ENCODE measurements around the gene SEPHS1. TPM values are rescaled to one million over a fixed set of nuclear protein-coding genes. Genes with fewer than 3 reads are reported as not detected.
"Not testable (repeated sequence)": the region's sequence is repeated elsewhere in the genome, so short reads cannot be mapped to it uniquely, and the experiment has no call there.

The SEPHS1 gene, protein sequence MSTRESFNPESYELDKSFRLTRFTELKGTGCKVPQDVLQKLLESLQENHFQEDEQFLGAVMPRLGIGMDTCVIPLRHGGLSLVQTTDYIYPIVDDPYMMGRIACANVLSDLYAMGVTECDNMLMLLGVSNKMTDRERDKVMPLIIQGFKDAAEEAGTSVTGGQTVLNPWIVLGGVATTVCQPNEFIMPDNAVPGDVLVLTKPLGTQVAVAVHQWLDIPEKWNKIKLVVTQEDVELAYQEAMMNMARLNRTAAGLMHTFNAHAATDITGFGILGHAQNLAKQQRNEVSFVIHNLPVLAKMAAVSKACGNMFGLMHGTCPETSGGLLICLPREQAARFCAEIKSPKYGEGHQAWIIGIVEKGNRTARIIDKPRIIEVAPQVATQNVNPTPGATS
- 10 to 100 TPM; 48.9 to 55.2 TPM for total RNA-seq

- DNase-seq (peak; percentile 86), ATAC-seq (peak; percentile 80)
- Mint-ChIP-seq H3K4me1 (peaks cover 58% of the 10 kb centered on the region), H3K9me3 (ENCODE audit: low read depth) (no peaks in the 10 kb centered on the region), H3K36me3 (peaks cover 12% of the 10 kb centered on the region), H3K27me3 (peaks cover 2% of the 10 kb centered on the region), H3K27ac (peak within 1 kb of the TSS; percentile 93), H3K4me3 (peak within 1 kb of the TSS; percentile 85)
- CTCF ChIA-PET = interaction anchor here (1.0 to 5.4 kb wide), 3 partner anchors 45 to 91 kb away, joined by 3 to 39 read pairs (median 3); partner anchors contain the start of gene PHYH
Observed at GRCh38 chr10:13348216-13349017, at the start of gene SEPHS1. TSS of gene SEPHS1 (minus strand) at chr10:13348293. CDS start at chr10:13344950, 3,343 bp downstream.

DNA sequence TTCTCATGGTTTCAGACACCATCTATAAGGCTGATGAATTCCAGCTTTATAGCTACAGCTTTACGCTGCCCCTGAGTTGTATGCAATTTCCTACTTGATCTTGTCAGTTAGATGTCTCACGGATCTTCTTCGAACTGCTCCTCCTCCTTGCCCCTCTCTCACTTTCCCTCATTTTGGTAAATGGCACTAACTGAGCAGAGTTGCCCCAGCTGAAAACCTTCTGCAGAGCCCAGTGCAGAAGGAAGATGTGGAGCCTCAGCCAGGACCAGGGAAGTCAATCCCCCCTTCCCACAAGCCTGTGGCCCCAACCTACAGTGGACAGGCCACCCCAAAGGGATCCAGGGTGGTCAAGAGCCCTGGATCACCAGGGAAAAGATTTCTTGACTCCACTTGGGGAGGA, 49.0 kb upstream of the SEPHS1 start:
- H3K4me1 Mint-ChIP-seq = no peaks in the 10 kb centered on the region
- H3K27me3 Mint-ChIP-seq = peaks cover 14% of the 10 kb centered on the region
- no peak for ATAC-seq
- no peak overlapping the region for H3K4me3 Mint-ChIP-seq
- CTCF ChIA-PET = no interaction called here
- no peaks in the 10 kb centered on the region for H3K9me3 Mint-ChIP-seq (ENCODE audit: low read depth)
- H3K36me3 Mint-ChIP-seq = no peaks in the 10 kb centered on the region
- DNase-seq = no peak
- H3K27ac Mint-ChIP-seq = no peak overlapping the region

DNA sequence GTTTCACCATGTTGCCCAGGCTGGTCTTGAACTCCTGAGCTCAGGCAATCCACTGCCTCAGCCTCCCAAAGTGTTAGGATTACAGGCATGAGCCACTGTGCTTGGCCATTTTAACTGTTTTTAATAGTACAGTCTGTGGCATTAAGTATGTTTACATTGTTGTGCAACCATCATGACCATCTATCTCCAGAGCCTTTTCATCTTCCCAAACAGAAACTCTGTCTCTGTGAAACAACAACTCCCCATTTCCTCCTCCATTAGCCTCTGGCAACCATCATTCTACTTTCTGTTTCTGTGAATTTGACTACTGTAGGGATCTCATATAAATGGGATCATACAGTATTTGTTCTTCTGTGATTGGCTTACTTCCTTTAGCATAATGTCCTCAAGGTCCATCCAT, 48.3 kb upstream of the SEPHS1 start:
- no peaks in the 10 kb centered on the region for H3K36me3 Mint-ChIP-seq
- peaks cover 17% of the 10 kb centered on the region for H3K27me3 Mint-ChIP-seq
- no peaks in the 10 kb centered on the region for H3K9me3 Mint-ChIP-seq (ENCODE audit: low read depth)
- DNase-seq (no peak), ATAC-seq (no peak)
- H3K4me1 Mint-ChIP-seq = no peaks in the 10 kb centered on the region
- no peak overlapping the region for H3K4me3 Mint-ChIP-seq
- CTCF ChIA-PET = no interaction called here
- H3K27ac Mint-ChIP-seq = no peak overlapping the region

DNA sequence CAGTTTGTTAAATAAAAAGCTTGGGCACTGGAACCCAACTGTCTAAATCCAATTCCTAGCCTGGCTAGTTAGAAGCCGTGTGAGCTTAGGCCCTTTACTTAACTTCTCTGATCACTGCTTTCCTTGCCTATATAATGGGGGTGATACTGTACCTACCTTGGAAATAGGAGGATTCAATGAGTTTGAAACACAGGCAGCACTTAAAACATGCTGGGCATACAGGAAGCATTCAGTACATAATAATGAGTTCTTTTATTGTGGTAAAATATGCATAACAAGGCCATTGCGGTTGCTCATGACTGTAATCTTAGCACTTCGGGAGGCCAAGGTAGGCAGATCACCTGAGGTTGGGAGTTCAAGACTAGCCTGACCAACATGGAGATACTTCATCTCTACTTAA, 47.4 kb upstream of the SEPHS1 start:
- H3K4me3 Mint-ChIP-seq = no peak overlapping the region
- H3K4me1 Mint-ChIP-seq = no peaks in the 10 kb centered on the region
- H3K36me3 Mint-ChIP-seq = no peaks in the 10 kb centered on the region
- CTCF ChIA-PET = no interaction called here
- ATAC-seq (no peak), DNase-seq (no peak)
- no peak overlapping the region for H3K27ac Mint-ChIP-seq
- H3K27me3 Mint-ChIP-seq = peaks cover 17% of the 10 kb centered on the region
- no peaks in the 10 kb centered on the region for H3K9me3 Mint-ChIP-seq (ENCODE audit: low read depth)

DNA sequence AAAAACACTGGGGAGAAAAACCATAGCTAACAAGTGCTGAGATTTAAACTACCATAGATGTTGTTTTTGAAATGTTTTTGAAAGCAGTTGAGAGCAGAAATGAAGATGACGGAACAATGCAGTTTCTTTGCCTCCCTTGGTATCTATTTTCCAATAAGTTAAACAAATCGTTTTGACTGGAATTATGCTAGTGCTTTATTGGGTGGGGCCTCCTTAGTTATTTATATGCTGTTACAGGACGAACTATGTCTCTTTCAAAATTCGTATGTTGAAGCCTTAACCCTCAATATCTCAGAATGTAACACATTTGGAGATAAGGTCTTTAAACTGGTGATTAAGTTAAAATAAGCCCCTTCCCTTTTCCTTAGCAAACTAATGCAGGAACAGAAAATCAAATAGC, 45.5 kb upstream of the SEPHS1 start:
- no peaks in the 10 kb centered on the region for H3K36me3 Mint-ChIP-seq
- no peak for DNase-seq

GRCh38 chr10:13392701-13393100, 44.6 kb upstream of the SEPHS1 start:
- DNase-seq (no peak), ATAC-seq (no peak)
- Mint-ChIP-seq H3K9me3 (ENCODE audit: low read depth) (no peaks in the 10 kb centered on the region), H3K36me3 (no peaks in the 10 kb centered on the region), H3K4me3 (no peak overlapping the region), H3K27ac (no peak overlapping the region), H3K4me1 (no peaks in the 10 kb centered on the region), H3K27me3 (peaks cover 19% of the 10 kb centered on the region)
- CTCF ChIA-PET = no interaction called here

More for the DNA sequence above, 45.5 kb upstream of the SEPHS1 start:
- CTCF ChIA-PET = no interaction called here
- no peaks in the 10 kb centered on the region for H3K4me1 Mint-ChIP-seq
- H3K9me3 Mint-ChIP-seq (ENCODE audit: low read depth) = no peaks in the 10 kb centered on the region
- H3K27me3 Mint-ChIP-seq = peaks cover 19% of the 10 kb centered on the region
- H3K27ac Mint-ChIP-seq = no peak overlapping the region
- ATAC-seq = no peak
- no peak overlapping the region for H3K4me3 Mint-ChIP-seq

GRCh38 chr10:13390604-13391522, 42.8 kb upstream of the SEPHS1 start:
- no peak for DNase-seq
- H3K4me3 Mint-ChIP-seq = no peak overlapping the region
- no peaks in the 10 kb centered on the region for H3K4me1 Mint-ChIP-seq
- no peaks in the 10 kb centered on the region for H3K9me3 Mint-ChIP-seq (ENCODE audit: low read depth)
- H3K36me3 Mint-ChIP-seq = no peaks in the 10 kb centered on the region
- no peak overlapping the region for H3K27ac Mint-ChIP-seq
- peaks cover 25% of the 10 kb centered on the region for H3K27me3 Mint-ChIP-seq
- no peak for ATAC-seq
- CTCF ChIA-PET = no interaction called here

GRCh38 chr10:13388478-13389230, 40.6 kb upstream of the SEPHS1 start:
- Mint-ChIP-seq H3K4me1 (no peaks in the 10 kb centered on the region), H3K4me3 (no peak overlapping the region), H3K27me3 (peaks cover 31% of the 10 kb centered on the region), H3K9me3 (ENCODE audit: low read depth) (no peaks in the 10 kb centered on the region), H3K27ac (no peak overlapping the region), H3K36me3 (no peaks in the 10 kb centered on the region)
- ATAC-seq (no peak), DNase-seq (no peak)
- CTCF ChIA-PET = interaction anchor here (0.6 to 1.1 kb wide), 3 partner anchors 52 to 168 kb away, joined by 3 read pairs; no protein-coding TSS in a partner anchor

GRCh38 chr10:13386021-13386420, 37.9 kb upstream of the SEPHS1 start:
- no peak for ATAC-seq
- CTCF ChIA-PET = no interaction called here
- peaks cover 9% of the 10 kb centered on the region for H3K4me1 Mint-ChIP-seq

DNA sequence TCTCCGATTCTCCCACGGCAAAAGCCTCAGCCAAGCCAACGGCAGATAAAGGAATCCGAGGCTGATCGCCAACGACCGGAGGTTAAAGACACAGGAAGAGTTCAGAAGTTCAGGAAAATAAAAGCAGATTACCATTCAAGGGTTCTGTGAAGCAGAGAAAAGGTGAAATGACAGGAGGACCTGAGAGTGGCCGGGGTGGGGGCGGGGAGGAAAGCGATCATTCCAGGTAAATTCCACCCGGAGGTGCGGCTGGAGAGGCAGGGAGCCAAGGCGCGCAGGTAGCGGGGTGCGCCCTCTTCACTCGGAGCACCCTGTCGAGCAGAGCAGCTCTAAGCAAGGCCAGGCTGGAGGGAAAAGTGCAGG, 35.3 kb upstream of the SEPHS1 start:
- H3K27me3 Mint-ChIP-seq = peaks cover 46% of the 10 kb centered on the region
- no peaks in the 10 kb centered on the region for H3K36me3 Mint-ChIP-seq
- peaks cover 9% of the 10 kb centered on the region for H3K4me1 Mint-ChIP-seq
- no peak overlapping the region for H3K4me3 Mint-ChIP-seq
- CTCF ChIA-PET = interaction anchor here (1.6 kb wide), 1 partner anchor 11 kb away, joined by 8 read pairs; no protein-coding TSS in a partner anchor
- no peak for ATAC-seq
- no peaks in the 10 kb centered on the region for H3K9me3 Mint-ChIP-seq (ENCODE audit: low read depth)
- no peak for DNase-seq
- no peak overlapping the region for H3K27ac Mint-ChIP-seq

More at GRCh38 chr10:13386021-13386420, 37.9 kb upstream of the SEPHS1 start:
- DNase-seq = no peak
- Mint-ChIP-seq H3K27ac (no peak overlapping the region), H3K9me3 (ENCODE audit: low read depth) (no peaks in the 10 kb centered on the region), H3K27me3 (peaks cover 44% of the 10 kb centered on the region), H3K36me3 (no peaks in the 10 kb centered on the region), H3K4me3 (no peak overlapping the region)

DNA sequence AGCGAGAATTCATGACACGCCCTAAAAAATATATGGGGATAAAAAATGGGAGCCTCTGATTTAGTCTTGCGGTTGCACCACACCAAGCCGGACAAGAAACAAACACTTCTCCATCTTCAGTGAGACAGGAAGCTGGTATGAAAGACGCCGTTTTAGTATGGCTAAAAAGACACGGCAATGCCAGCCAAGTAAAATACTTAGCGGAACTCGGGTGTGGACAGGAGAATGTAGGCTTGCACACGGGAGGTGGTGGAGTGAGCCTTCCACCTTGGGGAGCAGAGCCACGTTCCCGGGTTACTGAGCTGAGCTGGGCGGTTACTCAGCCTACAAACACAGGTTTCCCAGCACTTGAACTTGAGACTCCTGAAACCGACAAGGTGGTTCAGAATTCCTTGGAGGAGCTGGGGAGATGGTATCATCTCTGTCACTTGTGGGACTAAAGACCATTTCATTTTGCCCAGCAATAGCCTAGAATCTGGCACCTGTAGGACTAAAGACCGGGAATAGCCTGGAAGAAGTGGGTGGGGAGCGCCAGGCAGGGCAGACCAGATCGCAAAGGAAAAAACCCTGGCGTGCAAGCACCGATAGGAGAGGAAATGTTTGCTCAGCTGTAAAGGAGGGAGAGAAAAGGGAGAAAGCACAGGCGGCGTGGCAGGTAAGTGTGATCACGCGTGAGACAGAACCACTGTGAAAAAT, 34.8 kb upstream of the SEPHS1 start:
- Mint-ChIP-seq H3K36me3 (no peaks in the 10 kb centered on the region), H3K4me3 (no peak overlapping the region), H3K27ac (no peak overlapping the region), H3K4me1 (peaks cover 9% of the 10 kb centered on the region), H3K27me3 (peaks cover 46% of the 10 kb centered on the region), H3K9me3 (ENCODE audit: low read depth) (no peaks in the 10 kb centered on the region)
- CTCF ChIA-PET = interaction anchor here (1.6 kb wide), 1 partner anchor 10 kb away, joined by 8 read pairs; no protein-coding TSS in a partner anchor
- ATAC-seq (no peak), DNase-seq (no peak)

GRCh38 chr10:13379061-13379460, 31.0 kb upstream of the SEPHS1 start:
- H3K9me3 Mint-ChIP-seq (ENCODE audit: low read depth); H3K4me1 Mint-ChIP-seq; ATAC-seq; H3K27ac Mint-ChIP-seq; CTCF ChIA-PET; DNase-seq; H3K36me3 Mint-ChIP-seq; H3K4me3 Mint-ChIP-seq: not testable (repeated sequence)
- peaks cover 40% of the 10 kb centered on the region for H3K27me3 Mint-ChIP-seq
